Activated CD8-positive, alpha-beta memory T cell treated with anti-CD3 and anti-CD28 coated beads, Interleukin-2, amount 10 ng/mL, durations not matched to agents 7 days and 5 days (primary cell): ENCODE results near the gene SOWAHA. TPM values are rescaled to one million over a fixed set of nuclear protein-coding genes. Genes with fewer than 3 reads are reported as not detected.

Experiments
- ATAC-seq: fragments of 150-1000 bp; cut with Tn5 transposase; one replicate; pipeline ENCODE4 v1.10.0; 2021; ENCODE audit warnings: moderate library complexity
- CTCF ChIA-PET: fragments of 350-600 bp; sonication (Branson Sonifier 250); formaldehyde crosslinking; loops from one replicate; lab custom pipeline; 2021; ENCODE audit warnings: antibody characterized with exemption; lab: Charles Lee
- DNase-seq: peaks from one replicate; pipeline ENCODE4 v3.0.0-alpha.2; 2020
- H3K27ac Mint-ChIP-seq: one replicate; pipeline ENCODE4 v1.8.0; 2021; ENCODE audit warnings: mild to moderate bottlenecking, mixed read lengths
- H3K27me3 Mint-ChIP-seq: one replicate; pipeline ENCODE4 v1.8.0; 2021; ENCODE audit warnings: mixed read lengths
- H3K36me3 Mint-ChIP-seq: one replicate; pipeline ENCODE4 v1.8.0; 2021; ENCODE audit warnings: mild to moderate bottlenecking, mixed read lengths
- H3K4me1 Mint-ChIP-seq: one replicate; pipeline ENCODE4 v1.8.0; 2021; ENCODE audit warnings: mixed read lengths
- H3K4me3 Mint-ChIP-seq: one replicate; pipeline ENCODE4 v1.8.0; 2021; ENCODE audit warnings: mild to moderate bottlenecking, moderate library complexity, mixed read lengths
- H3K9me3 Mint-ChIP-seq: one replicate; pipeline ENCODE4 v1.8.0; 2022; ENCODE audit warnings: low read depth, mixed read lengths
- total RNA-seq, 2 experiments: library from RNA; stranded (reverse); gene quantifications; one replicate each; pipeline ENCODE4 v1.2.3, GENCODE V29; 2021

Gene SOWAHA
- under 1 TPM in 1 of 2 experiments, not detected in 1; 0.42 TPM for total RNA-seq

GRCh38 chr5:132812781-132813598 lies at the start of gene SOWAHA:
Gene SOWAHA (plus strand): TSS chr5:132813302. CDS start chr5:132813622, 320 bp downstream.
- CTCF ChIA-PET, result interaction anchor here (0.8 to 1.8 kb wide), 7 partner anchors 9 to 286 kb away, joined by 3 to 6 read pairs (median 3); partner anchors contain the start of gene CCNI2
- H3K27me3 Mint-ChIP-seq, result peaks cover 52% of the 10 kb centered on the region
- peak; percentile 18 for ATAC-seq

GRCh38 chr5:132764051-132764450 lies 49.1 kb upstream of the SOWAHA start:
- H3K4me1 Mint-ChIP-seq, result no peaks in the 10 kb centered on the region
- DNase-seq, result no peak
- CTCF ChIA-PET, result interaction anchor here (1.1 kb wide), 2 partner anchors 11 to 21 kb away, joined by 3 read pairs; no protein-coding TSS in a partner anchor

More at GRCh38 chr5:132812781-132813598, at the start of gene SOWAHA:
- H3K27ac Mint-ChIP-seq, result no peak within 1 kb of the TSS
- peaks cover 1% of the 10 kb centered on the region for H3K36me3 Mint-ChIP-seq
- H3K4me3 Mint-ChIP-seq, result peak within 1 kb of the TSS; percentile 64
- peaks cover 12% of the 10 kb centered on the region for H3K4me1 Mint-ChIP-seq
- DNase-seq, result no peak
- H3K9me3 Mint-ChIP-seq, result no peaks in the 10 kb centered on the region

GRCh38 chr5:132764671-132765238 lies 48.3 kb upstream of the SOWAHA start:
- Mint-ChIP-seq H3K27me3 (no peaks in the 10 kb centered on the region), H3K27ac (no peak overlapping the region)
- CTCF ChIA-PET, result interaction anchor here (0.9 to 1.5 kb wide), 5 partner anchors 10 to 55 kb away, joined by 3 to 5 read pairs (median 3); partner anchors contain the start of gene CCNI2

More at GRCh38 chr5:132764051-132764450, 49.1 kb upstream of the SOWAHA start:
- H3K9me3 Mint-ChIP-seq, result no peaks in the 10 kb centered on the region
- ATAC-seq, result no peak
- no peak overlapping the region for H3K27ac Mint-ChIP-seq
- no peaks in the 10 kb centered on the region for H3K27me3 Mint-ChIP-seq
- no peak overlapping the region for H3K4me3 Mint-ChIP-seq
- peaks cover 8% of the 10 kb centered on the region for H3K36me3 Mint-ChIP-seq

GRCh38 chr5:132765311-132766019 lies 47.6 kb upstream of the SOWAHA start:
- DNase-seq, result no peak
- Mint-ChIP-seq H3K36me3 (peaks cover 7% of the 10 kb centered on the region), H3K4me3 (no peak overlapping the region), H3K27ac (no peak overlapping the region), H3K9me3 (no peaks in the 10 kb centered on the region), H3K4me1 (no peaks in the 10 kb centered on the region), H3K27me3 (no peaks in the 10 kb centered on the region)
- no peak for ATAC-seq
- CTCF ChIA-PET, result interaction anchor here (0.9 to 1.5 kb wide), 5 partner anchors 11 to 55 kb away, joined by 3 to 5 read pairs (median 3); partner anchors contain the start of gene CCNI2

More at GRCh38 chr5:132764671-132765238, 48.3 kb upstream of the SOWAHA start:
- H3K4me1 Mint-ChIP-seq, result no peaks in the 10 kb centered on the region
- no peak for ATAC-seq
- H3K36me3 Mint-ChIP-seq, result peaks cover 8% of the 10 kb centered on the region
- H3K4me3 Mint-ChIP-seq, result no peak overlapping the region
- DNase-seq, result no peak
- no peaks in the 10 kb centered on the region for H3K9me3 Mint-ChIP-seq

- no peak for ATAC-seq
- H3K27ac Mint-ChIP-seq, result no peak overlapping the region
- CTCF ChIA-PET, result interaction anchor here (1.1 to 1.5 kb wide), 2 partner anchors 26 to 54 kb away, joined by 3 to 5 read pairs; no protein-coding TSS in a partner anchor
Measured at GRCh38 chr5:132766020-132766805, 46.9 kb upstream of the SOWAHA start.

GRCh38 chr5:132766806-132767055 lies 46.4 kb upstream of the SOWAHA start:
- H3K4me3 Mint-ChIP-seq, result no peak overlapping the region

More at GRCh38 chr5:132766020-132766805, 46.9 kb upstream of the SOWAHA start:
- H3K4me3 Mint-ChIP-seq, result no peak overlapping the region
- H3K9me3 Mint-ChIP-seq, result no peaks in the 10 kb centered on the region
- no peaks in the 10 kb centered on the region for H3K4me1 Mint-ChIP-seq
- no peaks in the 10 kb centered on the region for H3K27me3 Mint-ChIP-seq
- H3K36me3 Mint-ChIP-seq, result peaks cover 6% of the 10 kb centered on the region
- DNase-seq, result no peak

GRCh38 chr5:132767150-132767549 lies 46.0 kb upstream of the SOWAHA start:
- no peak for ATAC-seq
- DNase-seq, result no peak
- Mint-ChIP-seq H3K4me3 (no peak overlapping the region), H3K36me3 (peaks cover 6% of the 10 kb centered on the region), H3K4me1 (no peaks in the 10 kb centered on the region), H3K9me3 (no peaks in the 10 kb centered on the region), H3K27me3 (no peaks in the 10 kb centered on the region), H3K27ac (no peak overlapping the region)
- CTCF ChIA-PET, result no interaction called here

More at GRCh38 chr5:132766806-132767055, 46.4 kb upstream of the SOWAHA start:
- ATAC-seq (no peak), DNase-seq (no peak)
- no peaks in the 10 kb centered on the region for H3K9me3 Mint-ChIP-seq
- CTCF ChIA-PET, result no interaction called here
- peaks cover 6% of the 10 kb centered on the region for H3K36me3 Mint-ChIP-seq
- H3K4me1 Mint-ChIP-seq, result no peaks in the 10 kb centered on the region
- H3K27me3 Mint-ChIP-seq, result no peaks in the 10 kb centered on the region
- no peak overlapping the region for H3K27ac Mint-ChIP-seq

- Mint-ChIP-seq H3K4me1 (no peaks in the 10 kb centered on the region), H3K27ac (no peak overlapping the region), H3K36me3 (peaks cover 1% of the 10 kb centered on the region), H3K27me3 (no peaks in the 10 kb centered on the region), H3K4me3 (no peak overlapping the region), H3K9me3 (no peaks in the 10 kb centered on the region)
- no peak for DNase-seq
- CTCF ChIA-PET, result interaction anchor here (1.2 kb wide), 1 partner anchor 14 kb away, joined by 3 read pairs; no protein-coding TSS in a partner anchor
- no peak for ATAC-seq
Measured at GRCh38 chr5:132768485-132768868, 44.6 kb upstream of the SOWAHA start.

- CTCF ChIA-PET, result interaction anchor here (1.5 kb wide), 1 partner anchor 16 kb away, joined by 3 read pairs; no protein-coding TSS in a partner anchor
- Mint-ChIP-seq H3K9me3 (no peaks in the 10 kb centered on the region), H3K27ac (no peak overlapping the region), H3K4me1 (peaks cover 3% of the 10 kb centered on the region), H3K27me3 (no peaks in the 10 kb centered on the region), H3K36me3 (no peaks in the 10 kb centered on the region), H3K4me3 (no peak overlapping the region)
- ATAC-seq (no peak), DNase-seq (no peak)
Measured at GRCh38 chr5:132770476-132771159, 42.5 kb upstream of the SOWAHA start.

GRCh38 chr5:132771503-132771998 lies 41.6 kb upstream of the SOWAHA start:
- Mint-ChIP-seq H3K4me3 (no peak overlapping the region), H3K9me3 (no peaks in the 10 kb centered on the region), H3K27ac (no peak overlapping the region), H3K27me3 (no peaks in the 10 kb centered on the region), H3K36me3 (no peaks in the 10 kb centered on the region), H3K4me1 (peaks cover 7% of the 10 kb centered on the region)
- CTCF ChIA-PET, result interaction anchor here (1.5 kb wide), 1 partner anchor 17 kb away, joined by 3 read pairs; no protein-coding TSS in a partner anchor
- DNase-seq (no peak), ATAC-seq (no peak)

- ATAC-seq (no peak), DNase-seq (no peak)
- no peaks in the 10 kb centered on the region for H3K27me3 Mint-ChIP-seq
- H3K36me3 Mint-ChIP-seq, result no peaks in the 10 kb centered on the region
- CTCF ChIA-PET, result no interaction called here
- no peak overlapping the region for H3K27ac Mint-ChIP-seq
- no peak overlapping the region for H3K4me3 Mint-ChIP-seq
- H3K4me1 Mint-ChIP-seq, result peaks cover 7% of the 10 kb centered on the region
- no peaks in the 10 kb centered on the region for H3K9me3 Mint-ChIP-seq
Measured at GRCh38 chr5:132772291-132773070, 40.6 kb upstream of the SOWAHA start.
